ENCODE measurements around the gene FNBP1. TPM values are rescaled to one million over a fixed set of nuclear protein-coding genes. Genes with fewer than 3 reads are reported as not detected.
A peak's percentile ranks its signal among the peaks of the same experiment; 100 is the strongest.

Gene FNBP1
- total RNA-seq, 1 experiment from 2014 or later, result 30.8 TPM

GRCh38 chr9:129990269-129991010 lies 52.5 kb downstream of the FNBP1 start:
- Histone ChIP-seq H3K4me3 (ENCODE audit: low read length) (no peak overlapping the region), H3K36me3 (ENCODE audit: low read depth, low read length) (no peaks in the 10 kb centered on the region), H3K27me3 (ENCODE audit: low read length) (no peaks in the 10 kb centered on the region), H2AFZ (ENCODE audit: low read length) (no peak overlapping the region), H4K20me1 (ENCODE audit: low read length) (no peaks in the 10 kb centered on the region), H3K9me3 (ENCODE audit: low read length) (no peaks in the 10 kb centered on the region), H3F3A (ENCODE audit: low read length, unreplicated experiment) (no peaks in the 10 kb centered on the region), H3K4me2 (ENCODE audit: low read length) (no peak overlapping the region), H3K79me2 (ENCODE audit: low read length) (peaks cover 50% of the 10 kb centered on the region), H3K4me1 (ENCODE audit: insufficient read depth, low read length) (peaks cover 35% of the 10 kb centered on the region), H3K27ac (ENCODE audit: low read length) (no peak overlapping the region), H3K9me2 (replicated peaks; ENCODE audit: low read length) (no peaks in the 10 kb centered on the region), H3K9ac (ENCODE audit: low read length) (no peak overlapping the region)
- ATAC-seq (no peak), DNase-seq (no peak)
- ChIA-PET CTCF (no interaction called here), POLR2A (ENCODE audit: unreplicated experiment) (interaction anchor here (0.6 kb wide), 1 partner anchor 32 kb away, joined by 3 read pairs; no protein-coding TSS in a partner anchor)
- TF ChIP-seq EZH2phosphoT487 (IDR thresholded peaks at IDR 0.05; ENCODE audit: borderline replicate concordance, low read length) (no peak), EZH2 (IDR thresholded peaks at IDR 0.05; ENCODE audit: low read length, unreplicated experiment) (no peak)
- TF ChIP-seq, protein P1, sequence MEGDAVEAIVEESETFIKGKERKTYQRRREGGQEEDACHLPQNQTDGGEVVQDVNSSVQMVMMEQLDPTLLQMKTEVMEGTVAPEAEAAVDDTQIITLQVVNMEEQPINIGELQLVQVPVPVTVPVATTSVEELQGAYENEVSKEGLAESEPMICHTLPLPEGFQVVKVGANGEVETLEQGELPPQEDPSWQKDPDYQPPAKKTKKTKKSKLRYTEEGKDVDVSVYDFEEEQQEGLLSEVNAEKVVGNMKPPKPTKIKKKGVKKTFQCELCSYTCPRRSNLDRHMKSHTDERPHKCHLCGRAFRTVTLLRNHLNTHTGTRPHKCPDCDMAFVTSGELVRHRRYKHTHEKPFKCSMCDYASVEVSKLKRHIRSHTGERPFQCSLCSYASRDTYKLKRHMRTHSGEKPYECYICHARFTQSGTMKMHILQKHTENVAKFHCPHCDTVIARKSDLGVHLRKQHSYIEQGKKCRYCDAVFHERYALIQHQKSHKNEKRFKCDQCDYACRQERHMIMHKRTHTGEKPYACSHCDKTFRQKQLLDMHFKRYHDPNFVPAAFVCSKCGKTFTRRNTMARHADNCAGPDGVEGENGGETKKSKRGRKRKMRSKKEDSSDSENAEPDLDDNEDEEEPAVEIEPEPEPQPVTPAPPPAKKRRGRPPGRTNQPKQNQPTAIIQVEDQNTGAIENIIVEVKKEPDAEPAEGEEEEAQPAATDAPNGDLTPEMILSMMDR (conservative IDR thresholded peaks at IDR 0.05; ENCODE audit: low read depth, low read length), result no peak
- intact Hi-C loops (cut with micrococcal nuclease), result no loop called here
- no TSS peak for BruUV-seq (replicated peaks)

GRCh38 chr9:129989740-129990139 lies 53.2 kb downstream of the FNBP1 start:
- Histone ChIP-seq H3K9ac (ENCODE audit: low read length) (no peak overlapping the region), H4K20me1 (ENCODE audit: low read length) (no peaks in the 10 kb centered on the region), H3F3A (ENCODE audit: low read length, unreplicated experiment) (no peaks in the 10 kb centered on the region), H3K36me3 (ENCODE audit: low read depth, low read length) (no peaks in the 10 kb centered on the region), H3K27ac (ENCODE audit: low read length) (no peak overlapping the region), H3K79me2 (ENCODE audit: low read length) (peaks cover 50% of the 10 kb centered on the region), H3K4me1 (ENCODE audit: insufficient read depth, low read length) (peaks cover 28% of the 10 kb centered on the region), H3K4me3 (ENCODE audit: low read length) (no peak overlapping the region), H3K27me3 (ENCODE audit: low read length) (no peaks in the 10 kb centered on the region), H3K9me3 (ENCODE audit: low read length) (no peaks in the 10 kb centered on the region), H3K9me2 (replicated peaks; ENCODE audit: low read length) (no peaks in the 10 kb centered on the region), H2AFZ (ENCODE audit: low read length) (no peak overlapping the region), H3K4me2 (ENCODE audit: low read length) (peak overlapping the region; percentile 42)
- ATAC-seq, result peak; percentile 68
- intact Hi-C loops (cut with micrococcal nuclease), result no loop called here
- TF ChIP-seq, protein P1 (conservative IDR thresholded peaks at IDR 0.05; ENCODE audit: low read depth, low read length), result no peak
- TF ChIP-seq EZH2 (IDR thresholded peaks at IDR 0.05; ENCODE audit: low read length, unreplicated experiment) (no peak), EZH2phosphoT487 (IDR thresholded peaks at IDR 0.05; ENCODE audit: borderline replicate concordance, low read length) (no peak)
- ChIA-PET CTCF (no interaction called here), POLR2A (ENCODE audit: unreplicated experiment) (interaction anchor here (0.6 kb wide), 1 partner anchor 50 kb away, joined by 4 read pairs; no protein-coding TSS in a partner anchor)
- peak; percentile 56 for DNase-seq
- no TSS peak for BruUV-seq (replicated peaks)

GRCh38 chr9:129989362-129989708 lies 53.7 kb downstream of the FNBP1 start:
- Histone ChIP-seq H3K27ac (ENCODE audit: low read length) (no peak overlapping the region), H3K36me3 (ENCODE audit: low read depth, low read length) (no peaks in the 10 kb centered on the region), H3K4me3 (ENCODE audit: low read length) (no peak overlapping the region), H3K9ac (ENCODE audit: low read length) (no peak overlapping the region), H3F3A (ENCODE audit: low read length, unreplicated experiment) (no peaks in the 10 kb centered on the region), H3K27me3 (ENCODE audit: low read length) (no peaks in the 10 kb centered on the region), H3K4me2 (ENCODE audit: low read length) (peak overlapping the region; percentile 42), H4K20me1 (ENCODE audit: low read length) (no peaks in the 10 kb centered on the region), H3K9me2 (replicated peaks; ENCODE audit: low read length) (no peaks in the 10 kb centered on the region), H3K9me3 (ENCODE audit: low read length) (no peaks in the 10 kb centered on the region), H3K79me2 (ENCODE audit: low read length) (peaks cover 51% of the 10 kb centered on the region), H3K4me1 (ENCODE audit: insufficient read depth, low read length) (peaks cover 28% of the 10 kb centered on the region), H2AFZ (ENCODE audit: low read length) (no peak overlapping the region)
- POLR2A ChIA-PET (ENCODE audit: unreplicated experiment), result interaction anchor here (0.6 kb wide), 1 partner anchor 50 kb away, joined by 4 read pairs; no protein-coding TSS in a partner anchor
- CTCF ChIA-PET, result no interaction called here
- TF ChIP-seq, protein P1 (conservative IDR thresholded peaks at IDR 0.05; ENCODE audit: low read depth, low read length), result no peak
- no peak for TF ChIP-seq EZH2phosphoT487 (IDR thresholded peaks at IDR 0.05; ENCODE audit: borderline replicate concordance, low read length)
- TF ChIP-seq EZH2 (IDR thresholded peaks at IDR 0.05; ENCODE audit: low read length, unreplicated experiment), result no peak
- intact Hi-C loops (cut with micrococcal nuclease), result no loop called here
- DNase-seq (no peak), ATAC-seq (no peak)
- no TSS peak for BruUV-seq (replicated peaks)
